Stomach (tissue), 9 donors: ENCODE measurements around the gene ITGB7. TPM values are rescaled to one million over a fixed set of nuclear protein-coding genes. Genes with fewer than 3 reads are reported as not detected.

Experiments
- DNase-seq, 2 donors: peaks; one replicate each; pipeline versions ENCODE4 v3.0.0 to v3.0.0-alpha.2; 2013 to 2019
- H3K27ac ChIP-seq, 5 donors: fragments of 200-600 bp in 4 of 5; sonication (generic) in 4 of 5; one replicate each; pipeline ENCODE4 v1.5.1; 2013 to 2019; ENCODE audit warnings: mild to moderate bottlenecking in 1 of 5, moderate library complexity in 1 of 5
- H3K27me3 ChIP-seq, 3 donors: fragments of 200-600 bp; sonication (generic); one replicate each; pipeline ENCODE4 v1.5.1; 2017 to 2019; ENCODE audit warnings: mixed run types in 1 of 3
- H3K36me3 ChIP-seq, 4 donors: fragments of 200-600 bp; sonication (generic); 1 replicate in 3 of 4; 2 replicates in 1 of 4; pipeline ENCODE4 v1.5.1; 2016 to 2019
- H3K4me1 ChIP-seq, 4 donors: fragments of 200-600 bp; sonication (generic); one replicate each; pipeline ENCODE4 v1.5.1; 2016 to 2019
- H3K4me3 ChIP-seq, 4 donors: fragments of 200-600 bp; sonication (generic) in 3 of 4; one replicate each; pipeline ENCODE4 v1.5.1; 2016 to 2019; ENCODE audit warnings: mild to moderate bottlenecking in 1 of 4
- H3K9me3 ChIP-seq, 4 donors: fragments of 200-600 bp; sonication (generic); one replicate each; pipeline ENCODE4 v1.5.1; 2016 to 2019
- CTCF ChIP-seq, 7 experiments: fragments of 450-650 bp in 4 of 7; fragments of 200-600 bp in 3 of 7; sonication (generic) in 3 of 7; IDR thresholded peaks; one replicate each; pipeline ENCODE4 v1.5.1; 2016 to 2019; ENCODE audit warnings: antibody characterized with exemption in 7 of 7, control low read depth in 2 of 7, mild to moderate bottlenecking in 1 of 7
- EP300 ChIP-seq: sonication (generic); formaldehyde crosslinking; IDR thresholded peaks from one replicate; pipeline ENCODE4 v1.6.1; 2017; ENCODE audit warnings: antibody characterized with exemption
- POLR2A ChIP-seq, 4 donors: fragments of 450-650 bp; IDR thresholded peaks; one replicate each; pipeline ENCODE4 v1.6.1; 2016; ENCODE audit warnings: antibody characterized with exemption in 4 of 4, control low read depth in 2 of 4, mild to moderate bottlenecking in 1 of 4, moderate library complexity in 1 of 4
- POLR2AphosphoS5 ChIP-seq, 3 donors: sonication (generic); formaldehyde crosslinking; IDR thresholded peaks; one replicate each; pipeline ENCODE4 v1.6.1; 2016; ENCODE audit warnings: antibody characterized with exemption in 3 of 3
- whole genome bisulfite sequencing, 5 donors: extraction: QIAGEN DNeasy Blood & Tissue Kit in 3 of 5; methylation state at CpG; one replicate each; pipeline versions ENCODE4 v1.1.5 to v1.1.7; 2013 to 2018; 5-methylcytosine and 5-hydroxymethylcytosine counted together
- intact Hi-C: fragments of 100-400 bp; cut with DNase I; formaldehyde crosslinking; loops from one replicate; pipeline ENCODE4 v1.15.1; 2023; ENCODE audit warnings: low total_unique reads
- polyA plus RNA-seq, 3 donors: library from polyadenylated mRNA; stranded (reverse); fragments of 200-250 nt; gene quantifications; one replicate each; pipeline ENCODE4 v1.2.3, GENCODE V29; 2013
- total RNA-seq, 5 donors: library from RNA; depleted of rRNA; stranded (reverse); fragments of >200 nt; gene quantifications; one replicate each; pipeline versions ENCODE4 v1.1.0 to v1.2.3, GENCODE V29; 2014 to 2016
- donor health status: healthy with polysubstance abuse.
- donor health status: Bipolar disorder and iron deficiency.
- donor health status: healthy.

Gene ITGB7
- total and polyA plus RNA-seq, 8 donors, result 0.56 to 29.5 (median 4.2) TPM; not detected in 2

DNA sequence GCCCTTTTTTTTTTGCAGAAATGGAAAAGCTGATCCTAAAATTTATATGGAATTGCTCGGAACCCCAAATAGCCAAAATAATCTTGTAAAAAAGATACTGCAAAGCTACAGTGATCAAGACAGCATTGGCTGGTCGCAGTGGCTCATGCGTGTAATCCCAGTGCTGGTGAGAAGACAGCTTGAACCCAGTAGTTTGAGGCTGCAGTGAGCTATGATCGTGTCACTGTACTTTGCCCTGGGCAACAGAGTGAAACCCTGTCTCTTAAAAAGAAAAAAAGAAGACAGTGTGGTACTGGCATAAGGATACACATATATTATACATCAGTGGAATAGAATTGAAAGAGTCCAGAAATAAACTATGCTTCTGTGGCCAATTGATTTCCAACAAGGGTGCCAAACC is 5.4 kb downstream of the ITGB7 start:
- Histone ChIP-seq H3K4me3 (no peak overlapping the region), H3K27me3 (no peaks in the 10 kb centered on the region), H3K4me1 (peaks cover 0 to 15% (median 13%) of the 10 kb centered on the region in 4 donors), H3K9me3 (no peaks in the 10 kb centered on the region), H3K36me3 (no peaks in the 10 kb centered on the region), H3K27ac (no peak overlapping the region)
- intact Hi-C loops, result no loop called here
- DNase-seq, result no peak
- TF ChIP-seq EP300 (no peak), CTCF (IDR thresholded peaks at IDR 0.05) (no peak), POLR2AphosphoS5 (IDR thresholded peaks at IDR 0.05) (no peak), POLR2A (IDR thresholded peaks at IDR 0.05) (no peak)
- 80 to 95% (median 92%) methylated on average over 4 of the region's 4 CpGs for WGBS, 5 donors

- Histone ChIP-seq H3K9me3 (no peaks in the 10 kb centered on the region), H3K27ac (peak overlapping the region in 2 of 5 donors; percentile 15 to 49), H3K4me1 (peaks cover 0 to 17% (median 13%) of the 10 kb centered on the region in 4 donors), H3K4me3 (no peak overlapping the region), H3K36me3 (no peaks in the 10 kb centered on the region), H3K27me3 (no peaks in the 10 kb centered on the region)
- 38 to 67% (median 53%) methylated on average over 1 of the region's 1 CpG for WGBS, 5 donors
- TF ChIP-seq EP300 (no peak), CTCF (IDR thresholded peaks at IDR 0.05) (no peak), POLR2AphosphoS5 (IDR thresholded peaks at IDR 0.05) (no peak), POLR2A (IDR thresholded peaks at IDR 0.05) (no peak)
- intact Hi-C loops, result no loop called here
- no peak for DNase-seq
These were observed 5.9 kb downstream of the ITGB7 start for GRCh38 chr12:53201177-53201541.

DNA sequence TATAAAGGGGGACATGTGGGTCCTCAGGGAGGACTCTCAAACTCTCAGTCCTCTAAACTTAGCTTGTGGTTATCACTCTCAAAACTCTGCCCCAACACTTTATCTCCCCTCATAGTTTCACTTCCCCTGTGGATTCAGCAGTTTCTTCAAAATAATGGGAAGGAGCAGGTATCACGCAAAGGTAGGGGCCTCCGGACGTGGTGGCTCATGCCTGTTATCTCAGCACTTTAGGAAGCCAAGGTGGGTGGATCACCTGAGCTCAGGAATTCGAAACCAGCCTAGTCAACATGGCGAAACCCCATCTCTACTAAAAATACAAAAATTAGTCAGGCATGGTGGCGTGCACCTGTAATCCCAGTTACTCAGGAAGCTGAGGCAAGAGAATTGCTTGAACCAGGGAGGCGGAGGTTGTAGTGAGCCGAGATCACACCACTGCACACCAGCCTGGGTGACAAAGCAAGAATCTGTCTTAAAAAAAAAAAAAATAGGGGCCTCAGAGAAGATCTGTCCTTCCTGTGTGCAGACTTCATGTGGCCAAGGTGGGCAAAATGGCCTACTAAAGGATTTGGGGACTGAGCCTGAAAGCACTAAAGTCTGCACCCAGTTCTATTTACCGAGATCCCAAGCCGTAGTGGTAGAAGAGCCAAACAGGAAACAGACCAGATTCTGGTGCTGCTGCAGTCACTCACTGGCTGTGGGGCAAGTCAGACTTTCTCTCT is 6.4 kb downstream of the ITGB7 start:
- peak overlapping the region in 3 of 5 donors; percentile 15 to 49 (median 29) for H3K27ac ChIP-seq
- no peak for DNase-seq
- H3K4me1 ChIP-seq, result peaks cover 0 to 17% (median 13%) of the 10 kb centered on the region in 4 donors
- no peaks in the 10 kb centered on the region for H3K27me3 ChIP-seq
- H3K36me3 ChIP-seq, result no peaks in the 10 kb centered on the region
- H3K4me3 ChIP-seq, result no peak overlapping the region
- WGBS, 5 donors, result 66 to 71% (median 67%) methylated on average over 10 of the region's 10 CpGs
- intact Hi-C loops, result no loop called here
- H3K9me3 ChIP-seq, result no peaks in the 10 kb centered on the region
- no peak for TF ChIP-seq CTCF (IDR thresholded peaks at IDR 0.05)
- no peak for TF ChIP-seq POLR2A (IDR thresholded peaks at IDR 0.05)
- no peak for TF ChIP-seq POLR2AphosphoS5 (IDR thresholded peaks at IDR 0.05)
- TF ChIP-seq EP300, result no peak

GRCh38 chr12:53200107-53200457 is 7.0 kb downstream of the ITGB7 start:
- Histone ChIP-seq H3K4me1 (peaks cover 0 to 17% (median 13%) of the 10 kb centered on the region in 4 donors), H3K9me3 (no peaks in the 10 kb centered on the region), H3K4me3 (no peak overlapping the region), H3K27ac (peak overlapping the region in 1 of 5 donors; percentile 29), H3K36me3 (no peaks in the 10 kb centered on the region), H3K27me3 (no peaks in the 10 kb centered on the region)
- WGBS, 5 donors, result 93 to 100% (median 94%) methylated on average over 2 of the region's 2 CpGs
- intact Hi-C loops, result no loop called here
- DNase-seq, result no peak
- TF ChIP-seq CTCF (IDR thresholded peaks at IDR 0.05) (no peak), EP300 (no peak), POLR2AphosphoS5 (IDR thresholded peaks at IDR 0.05) (no peak), POLR2A (IDR thresholded peaks at IDR 0.05) (no peak)
